Mucosa of gallbladder (tissue), 1 donor: Measurements from ENCODE around the gene ANKRD34C. TPM values are rescaled to one million over a fixed set of nuclear protein-coding genes. Genes with fewer than 3 reads are reported as not detected.
"Not testable (repeated sequence)": the region's sequence is repeated elsewhere in the genome, so short reads cannot be mapped to it uniquely, and the experiment has no call there.

ENCODE experiments used
- DNase-seq: peaks from one replicate; pipeline ENCODE4 v3.0.0-alpha.2; 2020; ENCODE audit warnings: low spot score
- total RNA-seq: library from RNA; stranded (reverse); gene quantifications from one replicate; pipeline ENCODE4 v1.2.1, GENCODE V29; 2021
- donor health status: DM: no; HTN: no; CAD: no.

The ANKRD34C gene
- total RNA-seq, 1 donor from 2014 or later, result not detected

- peak; percentile 78 for DNase-seq
These were observed 28.7 kb downstream of the ANKRD34C start, which contains the start of gene TMED3 for GRCh38 chr15:79310985-79311900. TMED3 (plus strand) TSS chr15:79311112; CDS start chr15:79311250, 138 bp downstream.

GRCh38 chr15:79311901-79312553 lies 29.5 kb downstream of the ANKRD34C start:
- DNase-seq, result no peak

GRCh38 chr15:79314186-79314585 lies 31.7 kb downstream of the ANKRD34C start:
- no peak for DNase-seq

GRCh38 chr15:79314811-79315210 lies 32.3 kb downstream of the ANKRD34C start:
- DNase-seq, result peak; percentile 77

- no peak for DNase-seq
These were observed 33.3 kb downstream of the ANKRD34C start for GRCh38 chr15:79315623-79316328.

GRCh38 chr15:79316864-79317263 lies 34.3 kb downstream of the ANKRD34C start:
- DNase-seq, result no peak

GRCh38 chr15:79319973-79320372 lies 37.5 kb downstream of the ANKRD34C start:
- DNase-seq, result not testable (repeated sequence)

GRCh38 chr15:79321876-79322275 lies 39.4 kb downstream of the ANKRD34C start:
- DNase-seq, result no peak

- no peak for DNase-seq
These were observed 39.8 kb downstream of the ANKRD34C start for GRCh38 chr15:79322306-79322705.

- no peak for DNase-seq
These were observed 40.4 kb downstream of the ANKRD34C start for GRCh38 chr15:79322945-79323344.

- no peak for DNase-seq
These were observed 46.7 kb downstream of the ANKRD34C start for GRCh38 chr15:79329171-79329611.

Other genes with a start within 250 kb of the ANKRD34C start
- 0.32 TPM for gene RASGRF1, start 191.9 kb upstream of the ANKRD34C start, total RNA-seq
- 67.7 TPM for gene TMED3, start 28.4 kb downstream of the ANKRD34C start, total RNA-seq
- 0.32 TPM for gene MINAR1, start 149.6 kb downstream of the ANKRD34C start, total RNA-seq